HUES64 (cell line): ENCODE data around the gene UBR4. TPM values are rescaled to one million over a fixed set of nuclear protein-coding genes. Genes with fewer than 3 reads are reported as not detected.
"Not testable (repeated sequence)": the region's sequence is repeated elsewhere in the genome, so short reads cannot be mapped to it uniquely, and the experiment has no call there.

ENCODE experiments used
- H3K27ac ChIP-seq: 2 replicates; pipeline ENCODE4 v1.7.0; 2013; ENCODE audit warnings: low read depth, low read length, inconsistent platforms
- H3K27me3 ChIP-seq: 2 replicates; pipeline ENCODE4 v1.6.1; 2013; ENCODE audit warnings: mild to moderate bottlenecking, low read length; ENCODE audit not compliant: insufficient read depth
- H3K36me3 ChIP-seq: 2 replicates; pipeline ENCODE4 v1.6.1; 2013; ENCODE audit warnings: mild to moderate bottlenecking, low read length; ENCODE audit not compliant: insufficient read depth
- H3K4me1 ChIP-seq: 2 replicates; pipeline ENCODE4 v1.6.1; 2013; ENCODE audit warnings: mild to moderate bottlenecking, low read length, moderate library complexity; ENCODE audit not compliant: insufficient read depth
- H3K4me3 ChIP-seq: 2 replicates; pipeline ENCODE4 v1.5.1; 2013; ENCODE audit warnings: mild to moderate bottlenecking, low read length, moderate library complexity
- H3K9ac ChIP-seq: 2 replicates; pipeline ENCODE4 v1.6.1; 2013; ENCODE audit warnings: mild to moderate bottlenecking, low read depth, low read length
- H3K9me3 ChIP-seq: 2 replicates; pipeline ENCODE4 v1.6.1; 2013; ENCODE audit warnings: low read depth, low read length; ENCODE audit not compliant: insufficient read depth
- WGBS: fragments of 150-250, 120-280 bp; methylation state at CpG from one replicate; pipeline ENCODE4 v1.1.7; 2013; ENCODE audit warnings: missing lambda C conversion rate; 5-methylcytosine and 5-hydroxymethylcytosine counted together
- polyA plus RNA-seq, 2 experiments: library from polyadenylated mRNA; stranded (reverse); fragments of 50-300 nt; gene quantifications; one replicate each; pipeline ENCODE4 v1.2.3, GENCODE V29; 2013

UBR4 gene
- polyA plus RNA-seq (2013, experiment 1 of 2), result 57.8 TPM
- polyA plus RNA-seq (2013, experiment 2 of 2), result 67.8 TPM

GRCh38 chr1:19209990-19210771 lies at the start of gene UBR4:
UBR4 (minus strand) TSS chr1:19210266; CDS start chr1:19210248, 18 bp downstream.
- H3K4me1 ChIP-seq, result peaks cover 11% of the 10 kb centered on the region

GRCh38 chr1:19258353-19258752 lies 48.3 kb upstream of the UBR4 start:
- H3K36me3 ChIP-seq, result peaks cover 65% of the 10 kb centered on the region
- no peaks in the 10 kb centered on the region for H3K27me3 ChIP-seq
- WGBS, result 96% methylated on average over 10 of the region's 10 CpGs
- no peak overlapping the region for H3K9ac ChIP-seq
- H3K9me3 ChIP-seq, result no peaks in the 10 kb centered on the region
- H3K4me1 ChIP-seq, result peaks cover 4% of the 10 kb centered on the region; the same call in 1 of the 2 replicates
- no peak overlapping the region for H3K4me3 ChIP-seq
- H3K27ac ChIP-seq, result no peak overlapping the region

More at GRCh38 chr1:19209990-19210771, at the start of gene UBR4:
- Histone ChIP-seq H3K36me3 (peaks cover 29% of the 10 kb centered on the region), H3K27ac (peak within 1 kb of the TSS; percentile 97), H3K9ac (peak within 1 kb of the TSS; percentile 89), H3K4me3 (peak within 1 kb of the TSS; percentile 92), H3K27me3 (no peaks in the 10 kb centered on the region), H3K9me3 (no peaks in the 10 kb centered on the region)
- WGBS, result under 1% methylated on average over 80 of the region's 80 CpGs

DNA sequence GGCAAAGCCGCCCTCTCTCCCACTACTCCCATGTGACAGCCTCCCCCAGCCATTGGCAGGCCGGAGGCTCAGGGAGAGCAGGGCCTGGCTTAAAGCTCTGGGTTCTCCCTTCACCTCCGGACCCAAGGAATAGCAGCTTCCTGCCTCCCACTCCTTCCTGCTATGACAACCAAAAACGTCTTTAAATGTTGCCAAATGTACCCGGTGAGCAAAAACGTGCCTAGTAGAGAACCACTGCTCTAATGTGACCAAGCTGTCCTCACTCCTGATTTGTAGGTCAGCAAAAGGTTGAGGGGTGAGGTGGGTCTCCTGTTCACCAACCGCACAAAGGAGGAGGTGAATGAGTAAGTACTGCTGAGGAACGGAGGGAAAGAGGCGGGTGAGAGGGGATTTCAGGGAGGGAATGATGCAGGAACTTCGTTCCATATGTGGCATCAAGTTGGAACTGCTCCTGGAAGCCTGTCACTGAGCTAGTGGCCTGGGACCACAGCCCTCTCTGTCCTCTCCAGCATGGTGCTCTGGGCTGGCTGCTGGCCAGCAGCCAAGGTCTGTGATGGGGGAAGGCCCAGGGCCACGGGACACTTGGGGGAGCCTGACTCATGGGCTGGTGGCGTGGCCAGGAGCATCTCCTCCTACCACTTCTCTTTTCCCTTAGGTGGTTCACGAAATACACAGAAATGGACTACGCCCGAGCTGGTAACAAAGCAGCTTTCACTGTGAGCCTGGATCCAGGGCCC lies 47.3 kb upstream of the UBR4 start:
- WGBS, result 92% methylated on average over 15 of the region's 15 CpGs
- Histone ChIP-seq H3K36me3 (peaks cover 65% of the 10 kb centered on the region), H3K9me3 (no peaks in the 10 kb centered on the region), H3K4me3 (no peak overlapping the region), H3K9ac (no peak overlapping the region), H3K4me1 (peaks cover 11% of the 10 kb centered on the region), H3K27ac (no peak overlapping the region), H3K27me3 (no peaks in the 10 kb centered on the region)

GRCh38 chr1:19256301-19256700 lies 46.2 kb upstream of the UBR4 start:
- Histone ChIP-seq H3K36me3 (peaks cover 65% of the 10 kb centered on the region), H3K4me1 (peaks cover 11% of the 10 kb centered on the region)
- H3K27ac ChIP-seq, H3K4me3 ChIP-seq, H3K9ac ChIP-seq, H3K27me3 ChIP-seq, H3K9me3 ChIP-seq: not testable (repeated sequence)
- WGBS, result 95% methylated on average over 5 of the region's 5 CpGs

DNA sequence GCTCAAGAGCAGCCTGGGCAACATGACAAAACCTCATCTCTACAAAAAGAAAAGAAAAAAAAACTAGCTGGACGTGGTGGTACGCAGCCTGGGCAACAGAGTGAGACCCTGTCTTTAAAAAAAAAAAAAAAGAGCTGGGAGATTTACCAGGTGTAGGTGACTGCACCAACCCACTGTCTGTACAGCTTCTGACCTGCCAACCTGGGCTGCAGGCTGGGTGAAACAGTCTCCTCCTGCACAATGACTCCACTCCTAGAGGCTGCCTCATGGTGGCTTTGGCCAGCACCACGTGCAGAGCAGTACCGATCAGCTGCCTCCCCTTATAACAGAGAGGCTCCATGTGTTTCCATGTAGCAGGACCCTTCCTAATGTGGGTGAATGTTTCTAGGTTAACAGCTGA lies 45.2 kb upstream of the UBR4 start:
- Histone ChIP-seq H3K4me3 (no peak overlapping the region), H3K4me1 (peaks cover 12% of the 10 kb centered on the region), H3K9me3 (no peaks in the 10 kb centered on the region), H3K27ac (no peak overlapping the region), H3K9ac (no peak overlapping the region), H3K36me3 (peaks cover 58% of the 10 kb centered on the region), H3K27me3 (no peaks in the 10 kb centered on the region)
- 99% methylated on average over 4 of the region's 4 CpGs for WGBS

GRCh38 chr1:19254416-19254815 lies 44.4 kb upstream of the UBR4 start:
- H3K27me3 ChIP-seq, result no peaks in the 10 kb centered on the region
- H3K27ac ChIP-seq, result peak overlapping the region; percentile 46; the same call in 1 of the 2 replicates
- H3K4me3 ChIP-seq, result no peak overlapping the region
- H3K9me3 ChIP-seq, result no peaks in the 10 kb centered on the region
- H3K4me1 ChIP-seq, result peaks cover 14% of the 10 kb centered on the region
- H3K36me3 ChIP-seq, result peaks cover 49% of the 10 kb centered on the region
- H3K9ac ChIP-seq, result no peak overlapping the region

DNA sequence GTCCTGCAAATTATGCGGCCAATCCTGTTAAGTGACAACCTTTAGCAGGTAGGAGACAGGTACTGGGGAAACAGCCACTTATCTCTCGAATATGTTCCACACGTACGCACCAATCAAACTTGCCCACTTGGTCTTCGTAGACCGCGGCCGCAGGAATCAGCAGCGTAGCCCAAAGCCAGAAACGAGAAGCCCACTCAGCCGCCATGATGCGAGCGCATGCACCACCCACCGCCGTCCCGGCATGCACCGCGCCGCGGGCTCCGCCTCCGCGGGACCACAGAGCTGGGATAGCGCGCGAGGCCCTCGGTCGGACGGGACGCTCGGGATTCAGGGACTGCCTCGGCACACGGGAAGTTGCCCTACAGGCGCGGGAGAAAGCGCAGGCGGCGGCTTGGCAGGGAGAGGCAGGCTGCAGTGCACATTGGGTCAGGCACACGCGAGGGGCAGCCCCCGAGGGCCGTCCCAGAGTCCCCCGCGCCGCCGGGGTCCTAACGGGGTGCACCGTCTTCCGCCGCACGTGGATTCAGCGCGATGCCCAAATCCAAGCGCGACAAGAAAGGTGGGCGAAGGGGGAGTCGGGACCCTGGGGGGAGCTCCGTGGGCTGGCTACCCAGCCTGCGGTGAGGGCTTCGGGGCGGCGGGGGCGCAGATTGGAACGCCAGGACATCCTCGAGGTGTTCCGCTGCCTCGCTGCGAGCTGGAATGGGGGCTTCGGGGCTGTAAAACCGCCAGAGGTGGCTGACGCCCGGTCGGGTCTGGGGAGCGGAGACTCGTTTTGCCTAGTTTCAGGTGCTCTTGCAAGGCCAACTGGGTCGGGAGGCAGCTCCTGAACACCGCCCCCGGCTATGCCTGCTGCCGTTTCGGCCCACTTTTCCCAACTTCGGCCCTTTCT lies 41.5 kb upstream of the UBR4 start, which contains the start of the genes EMC1 and MRTO4:
TSS of gene EMC1 (minus strand) at position 220 of the 892 bp plus-strand sequence. CDS start at position 205, 15 bp downstream.
TSS of gene MRTO4 (plus strand) at position 501 of the 892 bp plus-strand sequence. CDS start at position 532, 31 bp downstream.
- Histone ChIP-seq H3K4me1 (peaks cover 14% of the 10 kb centered on the region), H3K36me3 (peaks cover 23% of the 10 kb centered on the region)
- under 1% methylated on average over 81 of the region's 81 CpGs for WGBS

DNA sequence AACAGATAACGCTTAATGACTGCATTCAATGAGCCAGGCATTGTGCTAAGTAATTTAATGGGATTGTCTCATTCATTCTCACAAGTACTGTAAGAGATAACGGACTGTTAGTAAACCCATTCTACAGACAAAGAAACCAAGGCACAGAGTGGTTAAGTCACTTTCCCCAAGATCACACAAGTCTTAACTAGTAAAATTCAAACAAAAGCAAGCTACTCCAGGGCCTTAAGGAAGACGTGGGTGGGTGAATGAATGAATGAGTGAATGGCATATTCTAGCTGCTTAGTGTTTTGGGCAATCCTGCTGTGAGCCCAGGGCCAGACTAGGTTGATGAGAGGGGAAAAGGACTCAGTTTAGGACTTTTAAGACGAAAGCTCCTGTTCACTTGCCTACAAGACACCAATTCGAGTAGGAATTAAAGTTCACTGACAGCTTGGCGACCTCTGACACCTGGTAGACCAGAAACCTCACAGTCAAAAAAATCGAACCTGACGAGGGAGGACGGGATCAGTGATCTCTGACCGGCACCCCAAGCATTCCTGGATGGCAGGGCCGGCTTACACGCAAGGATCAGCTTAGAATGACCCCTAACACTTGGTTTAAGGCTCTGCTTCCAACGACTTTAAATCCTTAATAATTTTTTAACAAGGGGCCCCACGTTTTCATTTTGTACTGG lies 40.7 kb upstream of the UBR4 start:
- peaks cover 16% of the 10 kb centered on the region for H3K36me3 ChIP-seq
- 15% methylated on average over 14 of the region's 14 CpGs for WGBS
- no peaks in the 10 kb centered on the region for H3K9me3 ChIP-seq
- peak overlapping the region; percentile 99 for H3K4me3 ChIP-seq
- peak overlapping the region; percentile 100 for H3K9ac ChIP-seq
- H3K4me1 ChIP-seq, result peaks cover 14% of the 10 kb centered on the region
- no peaks in the 10 kb centered on the region for H3K27me3 ChIP-seq
- H3K27ac ChIP-seq, result peak overlapping the region; percentile 99

More for the DNA sequence above, 41.5 kb upstream of the UBR4 start, which contains the start of the genes EMC1 and MRTO4:
- Histone ChIP-seq H3K9me3 (no peaks in the 10 kb centered on the region), H3K27ac (peak within 1 kb of the TSS; percentile 99), H3K27me3 (no peaks in the 10 kb centered on the region), H3K4me3 (peak within 1 kb of the TSS; percentile 99), H3K9ac (peak within 1 kb of the TSS; percentile 100)

- 88% methylated on average over 7 of the region's 7 CpGs for WGBS
- no peaks in the 10 kb centered on the region for H3K27me3 ChIP-seq
- no peaks in the 10 kb centered on the region for H3K9me3 ChIP-seq
- no peaks in the 10 kb centered on the region for H3K4me1 ChIP-seq
- no peak overlapping the region for H3K9ac ChIP-seq
- H3K27ac ChIP-seq, result no peak overlapping the region
- H3K4me3 ChIP-seq, result no peak overlapping the region
- H3K36me3 ChIP-seq, result peaks cover 86% of the 10 kb centered on the region
These were observed 30.8 kb upstream of the UBR4 start for GRCh38 chr1:19240673-19241538.
